Kidney epithelial cell (primary cell): Measurements from ENCODE around the gene LPIN1. TPM values are rescaled to one million over a fixed set of nuclear protein-coding genes. Genes with fewer than 3 reads are reported as not detected.

ENCODE experiments used
- DNase-seq: peaks from one replicate; pipeline ENCODE4 v3.0.0-alpha.2; 2010; ENCODE audit warnings: low read depth
- H3K27me3 ChIP-seq: 2 replicates; pipeline ENCODE4 v1.6.0; 2011; ENCODE audit warnings: low read length; ENCODE audit not compliant: control insufficient read depth, insufficient read depth
- H3K36me3 ChIP-seq: 2 replicates; pipeline ENCODE4 v1.5.1; 2011; ENCODE audit warnings: low read length; ENCODE audit not compliant: control insufficient read depth, insufficient read depth
- H3K4me3 ChIP-seq: 2 replicates; pipeline ENCODE4 v1.5.1; 2011; ENCODE audit warnings: low read depth, mild to moderate bottlenecking, control low read depth, low read length
- total RNA-seq: library from RNA; depleted of rRNA; stranded (reverse); fragments of >200 nt; gene quantifications from 2 replicates; pipeline ENCODE4 v1.2.3, GENCODE V29; 2015
- TF ChIP-seq, protein P1 (sequence below): IDR thresholded peaks from 2 replicates; pipeline ENCODE4 v1.5.1; 2011; ENCODE audit warnings: mild to moderate bottlenecking, moderate library complexity, low read length, control low read depth, inconsistent platforms; ENCODE audit not compliant: insufficient read depth, poor library complexity, severe bottlenecking

The LPIN1 gene
- total RNA-seq, 1 donor from 2014 or later, result 23.6 TPM

DNA sequence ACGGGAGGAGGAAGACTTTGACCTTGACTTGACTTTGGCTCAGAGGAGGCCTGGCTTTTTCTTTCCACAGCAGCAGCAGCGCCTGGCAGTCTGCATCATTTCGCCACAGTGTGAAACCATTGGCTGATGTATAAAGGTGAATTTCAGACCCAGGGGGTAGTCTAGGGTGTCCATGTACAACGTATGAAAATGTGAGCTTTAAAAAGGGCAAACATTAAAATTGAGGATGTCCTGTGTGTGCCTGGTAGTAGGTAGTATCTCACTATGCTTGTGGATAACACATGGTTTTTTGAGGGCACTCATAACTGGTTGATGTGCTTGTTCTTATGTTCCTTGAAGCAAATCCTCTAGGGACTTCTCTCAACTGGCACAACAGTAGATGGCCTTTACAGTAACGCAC, 86.1 kb downstream of the LPIN1 start:
- TF ChIP-seq, protein P1, sequence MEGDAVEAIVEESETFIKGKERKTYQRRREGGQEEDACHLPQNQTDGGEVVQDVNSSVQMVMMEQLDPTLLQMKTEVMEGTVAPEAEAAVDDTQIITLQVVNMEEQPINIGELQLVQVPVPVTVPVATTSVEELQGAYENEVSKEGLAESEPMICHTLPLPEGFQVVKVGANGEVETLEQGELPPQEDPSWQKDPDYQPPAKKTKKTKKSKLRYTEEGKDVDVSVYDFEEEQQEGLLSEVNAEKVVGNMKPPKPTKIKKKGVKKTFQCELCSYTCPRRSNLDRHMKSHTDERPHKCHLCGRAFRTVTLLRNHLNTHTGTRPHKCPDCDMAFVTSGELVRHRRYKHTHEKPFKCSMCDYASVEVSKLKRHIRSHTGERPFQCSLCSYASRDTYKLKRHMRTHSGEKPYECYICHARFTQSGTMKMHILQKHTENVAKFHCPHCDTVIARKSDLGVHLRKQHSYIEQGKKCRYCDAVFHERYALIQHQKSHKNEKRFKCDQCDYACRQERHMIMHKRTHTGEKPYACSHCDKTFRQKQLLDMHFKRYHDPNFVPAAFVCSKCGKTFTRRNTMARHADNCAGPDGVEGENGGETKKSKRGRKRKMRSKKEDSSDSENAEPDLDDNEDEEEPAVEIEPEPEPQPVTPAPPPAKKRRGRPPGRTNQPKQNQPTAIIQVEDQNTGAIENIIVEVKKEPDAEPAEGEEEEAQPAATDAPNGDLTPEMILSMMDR, result no peak
- Histone ChIP-seq H3K36me3 (no peaks in the 10 kb centered on the region), H3K27me3 (no peaks in the 10 kb centered on the region), H3K4me3 (no peak overlapping the region)
- DNase-seq, result no peak

DNA sequence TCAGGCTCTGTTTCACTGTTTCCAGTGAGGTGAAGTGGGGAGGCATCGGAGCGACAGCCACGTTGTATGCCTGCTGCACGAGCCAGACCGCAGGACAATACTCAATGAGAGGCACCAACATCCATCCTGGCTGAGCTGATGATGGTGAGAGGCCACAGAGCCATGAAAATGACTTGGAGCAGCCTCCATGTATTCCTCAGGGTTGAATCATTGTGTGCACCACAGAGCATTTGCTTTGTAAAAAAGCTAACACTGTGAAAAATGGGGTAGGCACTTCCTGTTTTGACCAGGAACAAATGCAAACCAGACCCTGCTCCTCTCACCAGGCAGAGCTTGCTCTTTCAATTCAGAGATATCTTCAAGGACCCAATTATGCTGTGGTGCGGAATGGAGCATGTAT, 87.2 kb downstream of the LPIN1 start:
- Histone ChIP-seq H3K27me3 (no peaks in the 10 kb centered on the region), H3K36me3 (no peaks in the 10 kb centered on the region), H3K4me3 (no peak overlapping the region)
- TF ChIP-seq, protein P1, result no peak
- DNase-seq, result no peak

DNA sequence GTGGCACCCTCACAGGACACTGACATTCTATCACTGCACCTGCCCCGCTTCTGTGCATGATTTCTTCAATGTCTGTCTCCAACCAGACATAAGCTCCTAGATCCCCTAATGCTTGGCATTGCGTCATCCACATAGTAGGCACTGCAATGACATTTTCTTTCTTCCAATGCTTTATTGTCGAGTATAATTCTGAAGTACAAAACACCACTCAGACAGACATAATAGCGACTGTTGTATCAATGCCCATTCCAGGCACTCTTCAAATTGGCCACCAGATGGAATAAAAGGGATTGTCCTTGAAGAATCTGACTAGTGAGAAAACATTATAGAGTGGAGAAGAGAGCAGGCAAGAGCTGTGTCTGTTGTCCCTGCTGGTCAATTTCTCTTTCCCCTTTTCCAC, 89.0 kb downstream of the LPIN1 start:
- Histone ChIP-seq H3K27me3 (no peaks in the 10 kb centered on the region), H3K36me3 (no peaks in the 10 kb centered on the region), H3K4me3 (no peak overlapping the region)
- DNase-seq, result no peak
- TF ChIP-seq, protein P1, result peak; percentile 16

DNA sequence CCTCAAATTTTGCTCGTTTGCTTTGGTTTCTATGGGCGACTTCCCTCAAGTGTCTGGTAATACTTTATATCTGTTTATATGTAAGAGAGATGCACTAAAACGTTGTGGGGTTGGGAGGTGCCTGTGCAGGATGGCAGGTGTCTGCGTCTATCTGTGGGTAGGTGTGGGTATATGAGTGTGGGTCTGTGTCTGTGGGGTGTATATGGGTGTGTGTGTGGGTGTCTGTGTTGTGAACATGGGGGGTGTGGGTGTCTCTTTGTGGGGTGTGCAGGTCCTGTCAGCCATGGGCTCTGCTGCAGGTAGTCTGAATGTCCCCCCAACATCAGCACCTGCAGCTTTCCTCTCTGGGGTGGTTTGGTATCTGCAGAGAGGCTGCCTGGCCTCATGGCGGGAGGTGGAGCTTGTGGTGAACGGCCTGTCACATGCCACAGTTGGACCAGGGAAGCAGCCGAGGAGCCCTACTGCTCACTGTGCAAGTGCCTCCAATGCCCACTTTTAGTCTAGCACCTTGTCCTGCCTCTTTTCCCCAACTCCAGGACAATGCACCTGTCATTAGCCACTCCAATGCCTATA, 90.3 kb downstream of the LPIN1 start:
- Histone ChIP-seq H3K36me3 (no peaks in the 10 kb centered on the region), H3K4me3 (no peak overlapping the region), H3K27me3 (no peaks in the 10 kb centered on the region)
- TF ChIP-seq, protein P1, result no peak
- DNase-seq, result no peak

DNA sequence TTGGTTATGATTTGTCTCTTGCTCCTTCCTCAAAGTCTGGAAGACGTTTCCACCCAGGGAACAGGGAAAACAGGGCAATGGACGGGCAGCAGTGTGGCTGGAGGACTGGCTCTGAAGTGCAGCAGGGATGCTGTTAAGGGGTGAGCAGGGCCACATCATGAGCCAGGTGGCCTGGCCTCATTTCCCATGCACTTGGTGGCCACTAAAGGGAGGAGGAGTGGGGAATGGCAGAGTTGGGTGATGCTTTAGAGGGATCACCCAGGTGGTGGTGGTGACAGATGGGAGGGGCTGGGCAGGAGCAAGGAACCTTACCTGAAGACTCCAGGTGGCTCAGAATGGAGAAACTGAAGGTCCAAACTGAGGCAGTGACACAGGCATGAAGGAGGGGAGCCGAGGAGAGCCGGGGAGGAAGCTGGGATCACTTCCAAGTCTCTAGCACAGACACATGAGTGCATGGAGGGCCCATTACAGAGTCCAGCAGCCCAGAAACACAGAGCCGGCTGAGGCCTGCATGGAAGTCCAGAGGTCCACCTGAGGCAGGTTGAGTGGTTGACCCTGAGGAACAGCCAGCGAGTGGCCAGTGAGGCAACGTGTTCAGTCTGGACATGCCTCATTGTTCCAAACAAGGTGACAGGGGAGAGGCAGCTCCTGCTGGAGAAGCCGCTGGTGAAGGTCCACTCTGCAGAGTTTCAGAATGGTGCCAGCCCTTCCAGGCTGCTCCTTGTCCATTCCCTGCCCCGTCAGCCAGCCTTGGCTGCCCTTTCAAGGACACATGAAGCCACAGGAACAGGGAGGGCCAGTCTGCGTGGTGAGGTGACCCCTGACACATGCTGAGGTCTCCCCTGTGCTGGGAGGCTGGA, 91.7 kb downstream of the LPIN1 start:
- Histone ChIP-seq H3K36me3 (no peaks in the 10 kb centered on the region), H3K4me3 (no peak overlapping the region), H3K27me3 (no peaks in the 10 kb centered on the region)
- TF ChIP-seq, protein P1, result no peak
- DNase-seq, result no peak
